Sigmoid colon (tissue), 7 donors: ENCODE results near the gene SNTG2. TPM values are rescaled to one million over a fixed set of nuclear protein-coding genes. Genes with fewer than 3 reads are reported as not detected.
"Not testable (repeated sequence)": the region's sequence is repeated elsewhere in the genome, so short reads cannot be mapped to it uniquely, and the experiment has no call there.

Source experiments
- DNase-seq: peaks from one replicate; pipeline ENCODE4 v3.0.0-alpha.2; 2019
- H3K27ac ChIP-seq, 4 donors: fragments of 200-600 bp; sonication (generic); one replicate each; pipeline ENCODE4 v1.5.1; 2016 to 2019; ENCODE audit warnings: mild to moderate bottlenecking in 1 of 4
- H3K27me3 ChIP-seq, 3 donors: fragments of 200-600 bp; sonication (generic); one replicate each; pipeline ENCODE4 v1.5.1; 2019; ENCODE audit warnings: mild to moderate bottlenecking in 1 of 3
- H3K36me3 ChIP-seq, 4 donors: fragments of 200-600 bp; sonication (generic); one replicate each; pipeline ENCODE4 v1.5.1; 2016 to 2019
- H3K4me1 ChIP-seq, 4 donors: fragments of 200-600 bp; sonication (generic); one replicate each; pipeline ENCODE4 v1.5.1; 2017 to 2019
- H3K4me3 ChIP-seq, 4 donors: fragments of 200-600 bp; sonication (generic); one replicate each; pipeline ENCODE4 v1.5.1; 2017 to 2019; ENCODE audit warnings: mild to moderate bottlenecking in 2 of 4, moderate library complexity in 1 of 4
- H3K9me3 ChIP-seq, 4 donors: fragments of 200-600 bp in 3 of 4; sonication (generic) in 3 of 4; one replicate each; pipeline versions ENCODE4 v1.5.1 to v1.6.1; 2013 to 2019
- CTCF ChIP-seq, 4 experiments: fragments of 450-650 bp in 3 of 4; fragments of 200-600 bp in 1 of 4; IDR thresholded peaks; one replicate each; pipeline ENCODE4 v1.5.1; 2016 to 2019; ENCODE audit warnings: antibody characterized with exemption in 4 of 4, mild to moderate bottlenecking in 3 of 4, moderate library complexity in 2 of 4
- EP300 ChIP-seq, 4 donors: sonication (generic); formaldehyde crosslinking; IDR thresholded peaks; one replicate each; pipeline ENCODE4 v1.6.1; 2017; ENCODE audit warnings: antibody characterized with exemption in 4 of 4
- POLR2A ChIP-seq, 2 donors: fragments of 450-650 bp; IDR thresholded peaks; one replicate each; pipeline ENCODE4 v1.6.1; 2016; ENCODE audit warnings: antibody characterized with exemption in 2 of 2, mild to moderate bottlenecking in 2 of 2, moderate library complexity in 2 of 2
- POLR2AphosphoS5 ChIP-seq, 4 donors: sonication (generic); formaldehyde crosslinking; IDR thresholded peaks; one replicate each; pipeline ENCODE4 v1.6.1; 2017; ENCODE audit warnings: antibody characterized with exemption in 4 of 4
- WGBS, 2 donors: extraction: QIAGEN DNeasy Blood & Tissue Kit; methylation state at CpG; one replicate each; pipeline ENCODE4 v1.1.7; 2013; 5-methylcytosine and 5-hydroxymethylcytosine counted together
- intact Hi-C: fragments of 100-400 bp; cut with DNase I; formaldehyde crosslinking; loops from one replicate; pipeline ENCODE4 v1.15.1; 2023
- polyA plus RNA-seq, 3 donors: library from polyadenylated mRNA; stranded (reverse); fragments of 200-250 nt; gene quantifications; one replicate each; pipeline ENCODE4 v1.2.3, GENCODE V29; 2013
- total RNA-seq, 4 donors: library from RNA; depleted of rRNA; stranded (reverse); fragments of >200 nt; gene quantifications; one replicate each; pipeline ENCODE4 v1.1.0, GENCODE V29; 2016
- donor health status: healthy with polysubstance abuse.
- donor health status: Bipolar disorder and iron deficiency.
- donor health status: healthy.

SNTG2 gene
- total and polyA plus RNA-seq, 7 donors: 0.60 to 5.2 (median 1.9) TPM; not detected in 1

- WGBS, 2 donors: 74 to 81% methylated on average over 17 of the region's 17 CpGs
- no peak for DNase-seq
- Histone ChIP-seq H3K27ac (no peak overlapping the region), H3K4me1 (no peaks in the 10 kb centered on the region), H3K9me3 (no peaks in the 10 kb centered on the region), H3K4me3 (no peak overlapping the region), H3K36me3 (no peaks in the 10 kb centered on the region), H3K27me3 (peaks cover 0 to 3% (median 0%) of the 10 kb centered on the region in 3 donors)
- TF ChIP-seq POLR2AphosphoS5 (IDR thresholded peaks at IDR 0.05) (no peak), POLR2A (IDR thresholded peaks at IDR 0.05) (no peak), CTCF (IDR thresholded peaks at IDR 0.05) (no peak), EP300 (IDR thresholded peaks at IDR 0.05) (no peak)
- intact Hi-C loops: no loop called here
These were observed 132.0 kb downstream of the SNTG2 start for GRCh38 chr2:1082456-1083205.

- no peak for TF ChIP-seq POLR2A (IDR thresholded peaks at IDR 0.05)
- H3K36me3 ChIP-seq: no peaks in the 10 kb centered on the region
- intact Hi-C loops: no loop called here
- no peak overlapping the region for H3K4me3 ChIP-seq
- no peaks in the 10 kb centered on the region for H3K9me3 ChIP-seq
- no peaks in the 10 kb centered on the region for H3K4me1 ChIP-seq
- no peak for DNase-seq
- WGBS, 2 donors: 68 to 74% methylated on average over 6 of the region's 6 CpGs
- H3K27ac ChIP-seq: no peak overlapping the region
- no peaks in the 10 kb centered on the region for H3K27me3 ChIP-seq
These were observed 137.7 kb downstream of the SNTG2 start for GRCh38 chr2:1088192-1088860.

- no peaks in the 10 kb centered on the region for H3K36me3 ChIP-seq
- intact Hi-C loops: no loop called here
- H3K9me3 ChIP-seq: no peaks in the 10 kb centered on the region
- no peak overlapping the region for H3K4me3 ChIP-seq
- H3K27ac ChIP-seq: no peak overlapping the region
- H3K4me1 ChIP-seq: no peaks in the 10 kb centered on the region
- no peaks in the 10 kb centered on the region for H3K27me3 ChIP-seq
- no peak for DNase-seq
- 88 to 89% methylated on average over 4 of the region's 4 CpGs for WGBS, 2 donors
- TF ChIP-seq CTCF (IDR thresholded peaks at IDR 0.05) (no peak), EP300 (IDR thresholded peaks at IDR 0.05) (no peak)
These were observed 138.3 kb downstream of the SNTG2 start for GRCh38 chr2:1088940-1089339.

GRCh38 chr2:1091895-1092585, 141.4 kb downstream of the SNTG2 start:
- no peak overlapping the region for H3K27ac ChIP-seq
- WGBS, 2 donors: 88 to 92% methylated on average over 5 of the region's 5 CpGs

GRCh38 chr2:1093668-1094067, 143.0 kb downstream of the SNTG2 start:
- 46 to 73% methylated on average over 6 of the region's 6 CpGs for whole genome bisulfite sequencing, 2 donors
- intact Hi-C loops, H3K4me1 ChIP-seq, H3K27ac ChIP-seq, DNase-seq, H3K9me3 ChIP-seq, H3K4me3 ChIP-seq, H3K27me3 ChIP-seq, H3K36me3 ChIP-seq: not testable (repeated sequence)

More at GRCh38 chr2:1091895-1092585, 141.4 kb downstream of the SNTG2 start:
- Histone ChIP-seq H3K9me3 (no peaks in the 10 kb centered on the region), H3K4me3 (no peak overlapping the region), H3K36me3 (no peaks in the 10 kb centered on the region), H3K27me3 (no peaks in the 10 kb centered on the region), H3K4me1 (no peaks in the 10 kb centered on the region)
- no peak for DNase-seq
- TF ChIP-seq POLR2AphosphoS5 (IDR thresholded peaks at IDR 0.05): no peak
- TF ChIP-seq POLR2A (IDR thresholded peaks at IDR 0.05): no peak
- TF ChIP-seq CTCF (IDR thresholded peaks at IDR 0.05): no peak
- TF ChIP-seq EP300 (IDR thresholded peaks at IDR 0.05): no peak
- intact Hi-C loops: no loop called here
